Measurements from ENCODE around the gene MSH5. TPM values are rescaled to one million over a fixed set of nuclear protein-coding genes. Genes with fewer than 3 reads are reported as not detected.
A peak's percentile ranks its signal among the peaks of the same experiment; 100 is the strongest.

Gene MSH5
- total and polyA plus RNA-seq, 2 of the 13 experiments (the other 11 are each of a cell fraction or from before 2014, with no cell fraction given) = 10.2 to 38.7 TPM

- TF ChIP-seq AGO2 (optimal IDR thresholded peaks at IDR 0.05; ENCODE audit: low read depth, low read length) (peak; percentile 29), FIP1L1 (IDR thresholded peaks at IDR 0.05; ENCODE audit: borderline replicate concordance, insufficient read depth, low read depth, low read length) (no peak), RFX1 (IDR thresholded peaks at IDR 0.05) (no peak), SOX6 (IDR thresholded peaks at IDR 0.05) (no peak), SOX6 (CRISPR knock-in tag; IDR thresholded peaks at IDR 0.05) (peak; percentile 47), DRAP1 (CRISPR knock-in tag; IDR thresholded peaks at IDR 0.05) (peak; percentile 92), SIX1 (CRISPR knock-in tag; IDR thresholded peaks at IDR 0.05; ENCODE audit: borderline replicate concordance) (no peak; the same call in 1 of the 2 replicates), GMEB2 (CRISPR knock-in tag; IDR thresholded peaks at IDR 0.05; ENCODE audit: low read depth) (peak; percentile 51), ZNF770 (CRISPR knock-in tag; IDR thresholded peaks at IDR 0.05) (peak; percentile 37; the same call in 1 of the 2 replicates), RBFOX2 (IDR thresholded peaks at IDR 0.05; ENCODE audit: low read depth, low read length) (peak; percentile 86), ZNF776 (CRISPR knock-in tag; IDR thresholded peaks at IDR 0.05) (no peak), TOE1 (CRISPR knock-in tag; IDR thresholded peaks at IDR 0.05) (peak; percentile 76; the same call in 1 of the 2 replicates), ZNF558 (CRISPR knock-in tag; IDR thresholded peaks at IDR 0.05; ENCODE audit: borderline replicate concordance) (no peak; the same call in 1 of the 2 replicates), SCMH1 (CRISPR knock-in tag; IDR thresholded peaks at IDR 0.05; ENCODE audit: borderline replicate concordance) (no peak), ZNF180 (CRISPR knock-in tag; IDR thresholded peaks at IDR 0.05; ENCODE audit: borderline replicate concordance, low read depth) (no peak), SALL2 (CRISPR knock-in tag; IDR thresholded peaks at IDR 0.05) (peak; percentile 52; the same call in 1 of the 2 replicates), ELF3 (CRISPR knock-in tag; IDR thresholded peaks at IDR 0.05) (peak; percentile 85), TFDP1 (CRISPR knock-in tag; IDR thresholded peaks at IDR 0.05; ENCODE audit: borderline replicate concordance) (0 out of 2 replicates have a peak, but pooled peaks have one; percentile 56), MTF2 (CRISPR knock-in tag; IDR thresholded peaks at IDR 0.05; ENCODE audit: borderline replicate concordance) (no peak), FOXM1 (CRISPR knock-in tag; IDR thresholded peaks at IDR 0.05) (no peak), SMAD3 (CRISPR knock-in tag; IDR thresholded peaks at IDR 0.05) (0 out of 2 replicates have a peak, but pooled peaks have one; percentile 51), SRSF4 (IDR thresholded peaks at IDR 0.05; ENCODE audit: low read depth, low read length, poor library complexity, severe bottlenecking) (no peak), DBP (CRISPR knock-in tag; IDR thresholded peaks at IDR 0.05; ENCODE audit: not compliant biosample characterization) (peak; percentile 41), CBFB (CRISPR knock-in tag; IDR thresholded peaks at IDR 0.05) (peak; percentile 55; the same call in 1 of the 2 replicates)
Measured at GRCh38 chr6:31702819-31703716, 36.7 kb upstream of the MSH5 start, which contains the start of gene ABHD16A (continued).

Data from HepG2 (cell line).